ENCODE results near the gene PARP6.

Gene PARP6

GRCh38 chr15:72235298-72235697, 37.1 kb downstream of the PARP6 start:
- H3K4me3 ChIP-seq (ENCODE audit: control insufficient read depth, low read depth, low read length): no peak overlapping the region
- no peak for TF ChIP-seq CTCF (conservative IDR thresholded peaks at IDR 0.05; ENCODE audit: control insufficient read depth, insufficient read depth, low read depth, low read length)
- no peak for DNase-seq (ENCODE audit: low read depth)

- TF ChIP-seq CTCF (conservative IDR thresholded peaks at IDR 0.05; ENCODE audit: control insufficient read depth, insufficient read depth, low read depth, low read length): no peak
- DNase-seq (ENCODE audit: low read depth): peak; percentile 14
- no peak overlapping the region for H3K4me3 ChIP-seq (ENCODE audit: control insufficient read depth, low read depth, low read length)
Observed at GRCh38 chr15:72233769-72234168, 38.6 kb downstream of the PARP6 start.

- peak; percentile 83 for DNase-seq (ENCODE audit: low read depth)
- no peak for TF ChIP-seq CTCF (conservative IDR thresholded peaks at IDR 0.05; ENCODE audit: control insufficient read depth, insufficient read depth, low read depth, low read length)
- H3K4me3 ChIP-seq (ENCODE audit: control insufficient read depth, low read depth, low read length): peak overlapping the region; percentile 96
Observed at GRCh38 chr15:72231833-72232478, 40.4 kb downstream of the PARP6 start.

- no peak for TF ChIP-seq CTCF (conservative IDR thresholded peaks at IDR 0.05; ENCODE audit: control insufficient read depth, insufficient read depth, low read depth, low read length)
- peak within 1 kb of the TSS; percentile 96 for H3K4me3 ChIP-seq (ENCODE audit: control insufficient read depth, low read depth, low read length)
- DNase-seq (ENCODE audit: low read depth): peak; percentile 97
Observed at GRCh38 chr15:72231066-72231832, 41.1 kb downstream of the PARP6 start, which contains the start of gene PKM. TSS of gene PKM (minus strand) at chr15:72231190. CDS start at chr15:72219097, 12,093 bp downstream.

- DNase-seq (ENCODE audit: low read depth): peak; percentile 84
- TF ChIP-seq CTCF (conservative IDR thresholded peaks at IDR 0.05; ENCODE audit: control insufficient read depth, insufficient read depth, low read depth, low read length): no peak
- peak overlapping the region; percentile 96 for H3K4me3 ChIP-seq (ENCODE audit: control insufficient read depth, low read depth, low read length)
Observed at GRCh38 chr15:72230197-72231065, 41.9 kb downstream of the PARP6 start.

GRCh38 chr15:72229947-72230196, 42.5 kb downstream of the PARP6 start:
- no peak for DNase-seq (ENCODE audit: low read depth)
- no peak for TF ChIP-seq CTCF (conservative IDR thresholded peaks at IDR 0.05; ENCODE audit: control insufficient read depth, insufficient read depth, low read depth, low read length)
- peak overlapping the region; percentile 96 for H3K4me3 ChIP-seq (ENCODE audit: control insufficient read depth, low read depth, low read length)
